Measurements from ENCODE around the gene TMEM184B. TPM values are rescaled to one million over a fixed set of nuclear protein-coding genes. Genes with fewer than 3 reads are reported as not detected.

The TMEM184B gene
- total and polyA plus RNA-seq, 10 of the 15 experiments (the other 5 are each of a cell fraction or from before 2014, with no cell fraction given) = 0.56 to 22.4 (median 7.9) TPM

DNA sequence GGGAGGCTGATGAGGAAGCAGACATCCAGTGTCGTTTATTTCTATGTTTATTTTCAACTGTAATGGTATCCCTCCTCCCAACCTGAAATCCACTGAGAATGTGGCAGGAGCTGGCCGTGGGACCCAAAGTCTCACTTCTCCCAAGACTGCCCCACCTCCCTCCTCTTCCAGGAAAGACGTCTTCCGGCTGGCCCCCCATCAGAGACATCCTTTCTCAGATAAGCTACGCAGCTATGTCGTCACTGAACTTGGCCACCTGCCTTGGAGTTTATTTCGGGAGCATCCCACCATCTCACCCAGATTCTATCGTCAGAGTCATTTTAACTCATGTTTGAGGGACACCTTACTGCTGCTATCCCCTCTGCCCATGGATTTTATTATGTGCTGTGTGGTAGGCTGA is 13.9 kb downstream of the TMEM184B start:
- BruUV-seq (replicated peaks) = no TSS peak
- no peaks in the 10 kb centered on the region for H4K20me1 ChIP-seq (ENCODE audit: control insufficient read depth, insufficient read depth)
- intact Hi-C loops (cut with micrococcal nuclease; ENCODE audit: unreplicated experiment) (no loop called here), in situ Hi-C loops (cut with MboI) (no loop called here)
- ChIA-PET POLR2A (no interaction called here), SMC1A (ENCODE audit: uncharacterized antibody, unreplicated experiment) (interaction anchor here (1.0 to 1.6 kb wide), 2 partner anchors 11 to 145 kb away, joined by 3 to 4 read pairs; no protein-coding TSS in a partner anchor), RAD21 (ENCODE audit: unreplicated experiment) (no interaction called here), CTCF (no interaction called here)
- no peak overlapping the region for H3K4me3 ChIP-seq
- FAIRE-seq (no peak), DNase-seq (ENCODE audit: low read depth, low spot score) (no peak), ATAC-seq (no peak)
- no peak overlapping the region for H2AFZ ChIP-seq (ENCODE audit: control insufficient read depth, low read depth, low read length)
- H3K79me2 ChIP-seq (ENCODE audit: control insufficient read depth, insufficient read depth, low read length) = peaks cover 4% of the 10 kb centered on the region
- WGBS (ENCODE audit: insufficient coverage, insufficient replicate concordance, low lambda C conversion rate, missing lambda C conversion rate) = 96% methylated on average over 8 of the region's 8 CpGs
- no peaks in the 10 kb centered on the region for H3K36me3 ChIP-seq (ENCODE audit: control insufficient read depth in 2 of 2, insufficient read depth in 2 of 2, low read length in 1 of 2)
- no peak for TF ChIP-seq POU2F2 (IDR thresholded peaks at IDR 0.05; ENCODE audit: borderline replicate concordance, low read depth, low read length)
- TF ChIP-seq STAT1 (conservative IDR thresholded peaks at IDR 0.05) = no peak
- TF ChIP-seq HDAC6 (IDR thresholded peaks at IDR 0.05; ENCODE audit: unreplicated experiment) = no peak
- no peak for TF ChIP-seq GABPA (IDR thresholded peaks at IDR 0.05; ENCODE audit: low read depth)
- TF ChIP-seq ATF7 (IDR thresholded peaks at IDR 0.05; ENCODE audit: low read depth) = no peak
- no peak for TF ChIP-seq MXI1 (IDR thresholded peaks at IDR 0.05; ENCODE audit: low read depth, low read length)
- no peak for TF ChIP-seq CHD1 (IDR thresholded peaks at IDR 0.05; ENCODE audit: low read depth, low read length)
- H3K4me1 ChIP-seq (ENCODE audit: control insufficient read depth, insufficient read depth, low read length) = peaks cover 32% of the 10 kb centered on the region
- no peak overlapping the region for H3K9ac ChIP-seq (ENCODE audit: control insufficient read depth, insufficient read depth, low read length)
- no peak overlapping the region for H3K27ac ChIP-seq (ENCODE audit: control insufficient read depth, insufficient read depth)
- H3K27me3 ChIP-seq (replicated peaks in 1 of 2; ENCODE audit: control insufficient read depth in 2 of 2, insufficient read depth in 2 of 2, low read length in 1 of 2) = no peaks in the 10 kb centered on the region
- no peak overlapping the region for H3K4me2 ChIP-seq (ENCODE audit: control insufficient read depth, insufficient read depth)
- H3K9me3 ChIP-seq (replicated peaks; ENCODE audit: control insufficient read depth, insufficient read depth, low read length) = no peaks in the 10 kb centered on the region

GRCh38 chr22:38257650-38258250 is 15.1 kb downstream of the TMEM184B start:
- no peak for ATAC-seq
- in situ Hi-C loops (cut with MboI) = no loop called here
- Histone ChIP-seq H2AFZ (ENCODE audit: control insufficient read depth, low read depth, low read length) (no peak overlapping the region), H4K20me1 (ENCODE audit: control insufficient read depth, insufficient read depth) (no peaks in the 10 kb centered on the region), H3K4me1 (ENCODE audit: control insufficient read depth, insufficient read depth, low read length) (peaks cover 32% of the 10 kb centered on the region), H3K27ac (ENCODE audit: control insufficient read depth, insufficient read depth) (no peak overlapping the region), H3K9ac (ENCODE audit: control insufficient read depth, insufficient read depth, low read length) (no peak overlapping the region), H3K79me2 (ENCODE audit: control insufficient read depth, insufficient read depth, low read length) (peaks cover 4% of the 10 kb centered on the region), H3K4me3 (no peak overlapping the region), H3K27me3 (replicated peaks in 1 of 2; ENCODE audit: control insufficient read depth in 2 of 2, insufficient read depth in 2 of 2, low read length in 1 of 2) (no peaks in the 10 kb centered on the region), H3K9me3 (replicated peaks; ENCODE audit: control insufficient read depth, insufficient read depth, low read length) (no peaks in the 10 kb centered on the region), H3K36me3 (ENCODE audit: control insufficient read depth in 2 of 2, insufficient read depth in 2 of 2, low read length in 1 of 2) (no peaks in the 10 kb centered on the region), H3K4me2 (ENCODE audit: control insufficient read depth, insufficient read depth) (no peak overlapping the region)
- ChIA-PET RAD21 (ENCODE audit: unreplicated experiment) (interaction anchor here (0.7 kb wide), 1 partner anchor 189 kb away, joined by 3 read pairs; no protein-coding TSS in a partner anchor), POLR2A (interaction anchor here (0.6 to 1.2 kb wide), 2 partner anchors 56 to 144 kb away, joined by 3 to 4 read pairs; no protein-coding TSS in a partner anchor), CTCF (interaction anchor here (1.0 to 1.9 kb wide), 2 partner anchors 23 to 206 kb away, joined by 3 to 4 read pairs; no protein-coding TSS in a partner anchor), SMC1A (ENCODE audit: uncharacterized antibody, unreplicated experiment) (interaction anchor here (1.6 kb wide), 1 partner anchor 9 kb away, joined by 4 read pairs; no protein-coding TSS in a partner anchor)
- intact Hi-C loops (cut with micrococcal nuclease; ENCODE audit: unreplicated experiment) = no loop called here
- WGBS (ENCODE audit: insufficient coverage, insufficient replicate concordance, low lambda C conversion rate, missing lambda C conversion rate) = 94% methylated on average over 4 of the region's 4 CpGs
- no TSS peak for BruUV-seq (replicated peaks)
- TF ChIP-seq TAF1 (IDR thresholded peaks at IDR 0.05; ENCODE audit: borderline replicate concordance, low read depth, low read length) (no peak), EGR1 (IDR thresholded peaks at IDR 0.05; ENCODE audit: borderline replicate concordance in 1 of 2, low read depth in 2 of 2, low read length in 2 of 2) (no peak)
- FAIRE-seq = no peak
- no peak for DNase-seq (ENCODE audit: low read depth, low spot score)

All from GM12878 (cell line).